T follicular helper cell (primary cell): Measurements from ENCODE around the gene DZANK1.
"Not testable (repeated sequence)": the region's sequence is repeated elsewhere in the genome, so short reads cannot be mapped to it uniquely, and the experiment has no call there.

Source experiments
- DNase-seq: peaks from one replicate; pipeline ENCODE4 v3.0.0-alpha.2; 2020; ENCODE audit warnings: low read depth

The DZANK1 gene

GRCh38 chr20:18440403-18440802, 26.4 kb downstream of the DZANK1 start:
- no peak for DNase-seq

- no peak for DNase-seq
Measured at GRCh38 chr20:18436847-18437246, 30.0 kb downstream of the DZANK1 start.

- DNase-seq, result no peak
Measured at GRCh38 chr20:18431206-18431605, 35.6 kb downstream of the DZANK1 start.

GRCh38 chr20:18430172-18430826, 36.5 kb downstream of the DZANK1 start:
- no peak for DNase-seq

- DNase-seq, result no peak
Measured at GRCh38 chr20:18428490-18429173, 38.2 kb downstream of the DZANK1 start.

GRCh38 chr20:18427214-18427613, 39.6 kb downstream of the DZANK1 start:
- DNase-seq, result no peak

- DNase-seq, result no peak
Measured at GRCh38 chr20:18421608-18422007, 45.2 kb downstream of the DZANK1 start.

- no peak for DNase-seq
Measured at GRCh38 chr20:18416486-18416885, 50.3 kb downstream of the DZANK1 start.

- DNase-seq, result no peak
Measured at GRCh38 chr20:18414140-18414539, 52.7 kb downstream of the DZANK1 start.

- no peak for DNase-seq
Measured at GRCh38 chr20:18412221-18412901, 54.5 kb downstream of the DZANK1 start.

GRCh38 chr20:18405826-18406225, 61.0 kb downstream of the DZANK1 start:
- no peak for DNase-seq

GRCh38 chr20:18404172-18404571, 62.7 kb downstream of the DZANK1 start:
- no peak for DNase-seq

- no peak for DNase-seq
Measured at GRCh38 chr20:18403269-18403668, 63.6 kb downstream of the DZANK1 start.

- no peak for DNase-seq
Measured at GRCh38 chr20:18401305-18401704, 65.5 kb downstream of the DZANK1 start.

- no peak for DNase-seq
Measured at GRCh38 chr20:18400460-18400859, 66.4 kb downstream of the DZANK1 start.

- DNase-seq, result not testable (repeated sequence)
Measured at GRCh38 chr20:18398713-18399112, 68.1 kb downstream of the DZANK1 start.

- no peak for DNase-seq
Measured at GRCh38 chr20:18397030-18397429, 69.8 kb downstream of the DZANK1 start.

GRCh38 chr20:18395544-18395943, 71.3 kb downstream of the DZANK1 start:
- no peak for DNase-seq

GRCh38 chr20:18394363-18394762, 72.5 kb downstream of the DZANK1 start:
- DNase-seq, result no peak

- DNase-seq, result no peak
Measured at GRCh38 chr20:18391686-18392085, 75.1 kb downstream of the DZANK1 start.

- DNase-seq, result no peak
Measured at GRCh38 chr20:18390201-18390600, 76.6 kb downstream of the DZANK1 start.

GRCh38 chr20:18388860-18389259, 78.0 kb downstream of the DZANK1 start:
- DNase-seq, result no peak

- no peak for DNase-seq
Measured at GRCh38 chr20:18380908-18381529, 85.8 kb downstream of the DZANK1 start.
